ENCODE measurements around the gene SLC26A8. TPM values are rescaled to one million over a fixed set of nuclear protein-coding genes. Genes with fewer than 3 reads are reported as not detected.

The SLC26A8 gene
- total RNA-seq, 2 experiments from 2014 or later, result not detected

DNA sequence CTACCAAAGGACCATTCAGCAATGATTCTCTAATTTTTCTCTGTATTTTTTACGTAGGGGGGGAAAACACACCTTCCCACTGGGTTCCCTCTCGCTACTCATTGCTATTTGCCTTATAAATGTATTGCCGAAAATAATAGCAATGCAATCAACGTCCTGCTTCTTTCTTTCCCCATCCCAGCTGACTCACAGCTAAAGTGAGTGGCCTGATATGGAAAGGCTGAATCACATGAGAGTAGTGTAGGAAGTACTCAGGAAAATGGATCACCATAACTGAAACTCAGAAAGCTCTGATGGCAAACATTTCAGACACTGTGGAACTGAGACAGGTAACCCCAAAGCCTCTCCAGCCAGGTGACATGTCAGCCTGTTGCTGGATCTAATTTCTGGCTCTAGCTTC, 54.3 kb downstream of the SLC26A8 start:
- Histone ChIP-seq H3K36me3 (ENCODE audit: insufficient read depth, low read length) (no peaks in the 10 kb centered on the region), H3K4me3 (ENCODE audit: low read length) (no peak overlapping the region), H3K9me3 (ENCODE audit: control insufficient read depth in 1 of 2, insufficient read depth in 1 of 2, low read length in 2 of 2) (no peaks in the 10 kb centered on the region), H3K27me3 (ENCODE audit: control insufficient read depth in 1 of 2, insufficient read depth in 2 of 2, low read length in 2 of 2) (no peaks in the 10 kb centered on the region), H3K27ac (ENCODE audit: low read depth in 1 of 2, low read length in 2 of 2) (no peak overlapping the region), H3K4me1 (ENCODE audit: insufficient read depth, low read length) (no peaks in the 10 kb centered on the region)
- H3K9me3 Mint-ChIP-seq, result no peaks in the 10 kb centered on the region
- no peak for TF ChIP-seq CTCF (IDR thresholded peaks at IDR 0.05)
- no peak for ATAC-seq (ENCODE audit: poor library complexity)
- H3K4me3 Mint-ChIP-seq, result no peak overlapping the region
- ChIA-PET POLR2A (no interaction called here), CTCF (no interaction called here)
- no peak for DNase-seq
- H3K36me3 Mint-ChIP-seq (ENCODE audit: low read depth), result no peaks in the 10 kb centered on the region
- no peaks in the 10 kb centered on the region for H3K27me3 Mint-ChIP-seq
- H3K4me1 Mint-ChIP-seq (ENCODE audit: low read depth), result no peaks in the 10 kb centered on the region
- H3K27ac Mint-ChIP-seq, result no peak overlapping the region
- intact Hi-C loops (cut with DNase I, micrococcal nuclease), result no loop called here

- Histone ChIP-seq H3K9me3 (ENCODE audit: control insufficient read depth in 1 of 2, insufficient read depth in 1 of 2, low read length in 2 of 2) (no peaks in the 10 kb centered on the region), H3K36me3 (ENCODE audit: insufficient read depth, low read length) (no peaks in the 10 kb centered on the region), H3K4me1 (ENCODE audit: insufficient read depth, low read length) (no peaks in the 10 kb centered on the region), H3K27me3 (ENCODE audit: control insufficient read depth in 1 of 2, insufficient read depth in 2 of 2, low read length in 2 of 2) (no peaks in the 10 kb centered on the region), H3K4me3 (ENCODE audit: low read length) (no peak overlapping the region), H3K27ac (ENCODE audit: low read depth in 1 of 2, low read length in 2 of 2) (no peak overlapping the region)
- no peak for ATAC-seq (ENCODE audit: poor library complexity)
- DNase-seq, result no peak
- no peak overlapping the region for H3K4me3 Mint-ChIP-seq
- ChIA-PET CTCF (no interaction called here), POLR2A (no interaction called here)
- no peak for TF ChIP-seq CTCF (IDR thresholded peaks at IDR 0.05)
- intact Hi-C loops (cut with DNase I, micrococcal nuclease), result no loop called here
- H3K27ac Mint-ChIP-seq, result no peak overlapping the region
- H3K27me3 Mint-ChIP-seq, result no peaks in the 10 kb centered on the region
- no peaks in the 10 kb centered on the region for H3K4me1 Mint-ChIP-seq (ENCODE audit: low read depth)
- no peaks in the 10 kb centered on the region for H3K36me3 Mint-ChIP-seq (ENCODE audit: low read depth)
- H3K9me3 Mint-ChIP-seq, result no peaks in the 10 kb centered on the region
Measured at GRCh38 chr6:35969646-35970045, 54.8 kb downstream of the SLC26A8 start.

DNA sequence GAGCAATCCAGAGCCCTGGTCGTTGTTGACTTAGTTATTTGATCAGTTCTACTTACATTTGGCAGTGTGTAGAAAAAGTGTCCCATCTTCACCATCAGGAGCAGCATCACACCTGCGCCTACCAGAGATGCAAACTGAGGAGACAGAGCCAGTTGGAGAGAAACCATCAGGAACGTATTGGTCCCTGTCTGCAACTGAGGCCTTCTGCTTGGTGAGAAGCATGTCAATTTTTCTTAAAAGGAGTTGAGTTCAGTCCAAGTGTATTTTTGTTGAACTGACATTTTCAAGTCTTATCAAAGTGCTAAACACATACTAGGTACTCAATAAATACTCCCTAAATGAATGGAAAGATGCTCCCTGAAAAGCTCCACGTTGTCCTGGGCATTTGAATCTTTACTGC, 55.6 kb downstream of the SLC26A8 start:
- POLR2A ChIA-PET, result no interaction called here
- CTCF ChIA-PET, result no interaction called here
- Histone ChIP-seq H3K27me3 (ENCODE audit: control insufficient read depth in 1 of 2, insufficient read depth in 2 of 2, low read length in 2 of 2) (no peaks in the 10 kb centered on the region), H3K27ac (ENCODE audit: low read depth in 1 of 2, low read length in 2 of 2) (no peak overlapping the region), H3K4me3 (ENCODE audit: low read length) (no peak overlapping the region), H3K9me3 (ENCODE audit: control insufficient read depth in 1 of 2, insufficient read depth in 1 of 2, low read length in 2 of 2) (no peaks in the 10 kb centered on the region), H3K36me3 (ENCODE audit: insufficient read depth, low read length) (no peaks in the 10 kb centered on the region), H3K4me1 (ENCODE audit: insufficient read depth, low read length) (no peaks in the 10 kb centered on the region)
- H3K9me3 Mint-ChIP-seq, result no peaks in the 10 kb centered on the region
- no peak overlapping the region for H3K27ac Mint-ChIP-seq
- intact Hi-C loops (cut with DNase I, micrococcal nuclease), result no loop called here
- DNase-seq (no peak), ATAC-seq (ENCODE audit: poor library complexity) (no peak)
- H3K27me3 Mint-ChIP-seq, result no peaks in the 10 kb centered on the region
- no peak overlapping the region for H3K4me3 Mint-ChIP-seq
- no peak for TF ChIP-seq CTCF (IDR thresholded peaks at IDR 0.05)
- no peaks in the 10 kb centered on the region for H3K4me1 Mint-ChIP-seq (ENCODE audit: low read depth)
- H3K36me3 Mint-ChIP-seq (ENCODE audit: low read depth), result no peaks in the 10 kb centered on the region
